HG02642 (cell line): Measurements from ENCODE around the gene SURF6.
A peak's percentile ranks its signal among the peaks of the same experiment; 100 is the strongest.
"Not testable (repeated sequence)": the region's sequence is repeated elsewhere in the genome, so short reads cannot be mapped to it uniquely, and the experiment has no call there.

Source experiments
- ATAC-seq: cut with Tn5 transposase; IDR thresholded peaks from one replicate; pipeline ENCODE4 v1.9.1; 2021; ENCODE audit warnings: mild to moderate bottlenecking; ENCODE audit not compliant: unreplicated experiment, poor library complexity

SURF6 gene

GRCh38 chr9:133348718-133349573 is 13.0 kb upstream of the SURF6 start:
- no peak for ATAC-seq

GRCh38 chr9:133347985-133348717 is 12.2 kb upstream of the SURF6 start, which contains the start of the genes MED22 and RPL7A:
Gene MED22, minus strand, starts transcription at chr9:133348131. Its CDS starts 1,469 bp downstream, at chr9:133346662.
Gene RPL7A, plus strand, starts transcription at chr9:133348218. Its CDS starts 26 bp downstream, at chr9:133348244.
- peak; percentile 75 for ATAC-seq

- peak; percentile 49 for ATAC-seq
Observed at GRCh38 chr9:133347515-133347984, 11.6 kb upstream of the SURF6 start.

GRCh38 chr9:133346021-133346785 is 10.2 kb upstream of the SURF6 start:
- no peak for ATAC-seq

GRCh38 chr9:133345596-133345995 is 9.6 kb upstream of the SURF6 start:
- no peak for ATAC-seq

- ATAC-seq: no peak
Observed at GRCh38 chr9:133344979-133345378, 9.0 kb upstream of the SURF6 start.

- no peak for ATAC-seq
Observed at GRCh38 chr9:133344071-133344470, 8.1 kb upstream of the SURF6 start.

- ATAC-seq: no peak
Observed at GRCh38 chr9:133342570-133342969, 6.6 kb upstream of the SURF6 start.

- no peak for ATAC-seq
Observed at GRCh38 chr9:133342069-133342406, 6.0 kb upstream of the SURF6 start.

- no peak for ATAC-seq
Observed at GRCh38 chr9:133341369-133342068, 5.5 kb upstream of the SURF6 start.

GRCh38 chr9:133340916-133341315 is 4.9 kb upstream of the SURF6 start:
- no peak for ATAC-seq

GRCh38 chr9:133340256-133340655 is 4.3 kb upstream of the SURF6 start:
- ATAC-seq: no peak

GRCh38 chr9:133339641-133340040 is 3.7 kb upstream of the SURF6 start:
- ATAC-seq: no peak

- not testable (repeated sequence) for ATAC-seq
Observed at GRCh38 chr9:133334888-133335287, 1.1 kb downstream of the SURF6 start.

GRCh38 chr9:133334161-133334560 is 1.8 kb downstream of the SURF6 start:
- no peak for ATAC-seq

GRCh38 chr9:133333566-133333965 is 2.4 kb downstream of the SURF6 start:
- ATAC-seq: no peak

- no peak for ATAC-seq
Observed at GRCh38 chr9:133333011-133333410, 3.0 kb downstream of the SURF6 start.

- ATAC-seq: no peak
Observed at GRCh38 chr9:133332381-133332730, 3.6 kb downstream of the SURF6 start.

GRCh38 chr9:133331641-133332380 is 4.2 kb downstream of the SURF6 start:
- no peak for ATAC-seq
